A673 (cell line): ENCODE measurements around the gene ATP6V1C2. TPM values are rescaled to one million over a fixed set of nuclear protein-coding genes. Genes with fewer than 3 reads are reported as not detected.

Source experiments
- BruUV-seq: library from RNA; stranded (reverse); fragments of 400-500 nt; replicated peaks from 2 replicates; lab custom pipeline; 2021; lab: Mats Ljungman, UMichigan
- CTCF ChIA-PET: fragments of 300-600 bp; sonication (Branson Sonifier 250); formaldehyde crosslinking; loops from one replicate; lab custom pipeline; 2022; ENCODE audit warnings: antibody characterized with exemption; lab: Charles Lee
- POLR2A ChIA-PET: fragments of 300-600 bp; sonication (Branson Sonifier 250); formaldehyde crosslinking; loops from one replicate; lab custom pipeline; 2022; ENCODE audit warnings: antibody characterized with exemption; ENCODE audit not compliant: low non-redundant PET; lab: Charles Lee
- DNase-seq: peaks from one replicate; pipeline ENCODE4 v3.0.0-alpha.2; 2015; ENCODE audit warnings: low spot score
- H3K27ac ChIP-seq: fragments of 200-600 bp; sonication (generic); 2 replicates; pipeline ENCODE4 v1.5.1; 2016; ENCODE audit warnings: mixed run types, low read depth, mild to moderate bottlenecking, mixed read lengths, antibody characterized with exemption, low read length; ENCODE audit not compliant: poor library complexity, severe bottlenecking
- H3K27me3 ChIP-seq: fragments of 200-600 bp; sonication (generic); replicated peaks from 2 replicates; pipeline ENCODE4 v1.6.1; 2017; ENCODE audit warnings: mixed run types, low read depth, mild to moderate bottlenecking, mixed read lengths, antibody characterized with exemption, low read length; ENCODE audit not compliant: insufficient read depth, poor library complexity
- H3K36me3 ChIP-seq: fragments of 200-600 bp; sonication (generic); 2 replicates; pipeline ENCODE4 v1.6.1; 2016; ENCODE audit warnings: mixed run types, mild to moderate bottlenecking, mixed read lengths, antibody characterized with exemption, low read length; ENCODE audit not compliant: insufficient read depth, poor library complexity, severe bottlenecking
- H3K4me1 ChIP-seq: fragments of 200-600 bp; sonication (generic); 2 replicates; pipeline ENCODE4 v1.6.1; 2017; ENCODE audit warnings: mixed run types, mild to moderate bottlenecking, mixed read lengths, antibody characterized with exemption, low read length; ENCODE audit not compliant: insufficient read depth, poor library complexity, severe bottlenecking
- H3K4me3 ChIP-seq: fragments of 200-600 bp; sonication (generic); 2 replicates; pipeline ENCODE4 v1.5.1; 2016; ENCODE audit warnings: low read depth, mixed run types, mild to moderate bottlenecking, mixed read lengths, low read length; ENCODE audit not compliant: poor library complexity, severe bottlenecking
- H3K9me3 ChIP-seq: fragments of 200-600 bp; sonication (generic); 2 replicates; pipeline ENCODE4 v1.6.1; 2016; ENCODE audit warnings: mixed run types, low read depth, mild to moderate bottlenecking, mixed read lengths, antibody characterized with exemption, low read length; ENCODE audit not compliant: poor library complexity, severe bottlenecking
- EZH2 ChIP-seq: fragments of 200-600 bp; sonication (generic); IDR thresholded peaks from 2 replicates; pipeline ENCODE4 v1.6.1; 2017; ENCODE audit warnings: borderline replicate concordance, low read depth, mild to moderate bottlenecking, mixed read lengths, antibody characterized with exemption, low read length; ENCODE audit not compliant: poor library complexity, severe bottlenecking
- intact Hi-C: fragments of 100-400 bp; cut with micrococcal nuclease; formaldehyde crosslinking; loops from one replicate; pipeline ENCODE4 v1.10.0; 2022; ENCODE audit not compliant: unreplicated experiment
- total RNA-seq: library from RNA; stranded (reverse); gene quantifications from 2 replicates; pipeline ENCODE4 v1.2.3, GENCODE V29; 2021
- TF ChIP-seq, protein P1 (sequence below): fragments of 300-800, 200-600 bp; sonication (generic); conservative IDR thresholded peaks from 2 replicates; pipeline ENCODE4 v1.5.1; 2017; ENCODE audit warnings: low read depth, mild to moderate bottlenecking, antibody characterized with exemption, low read length, moderate library complexity, mixed read lengths

Gene ATP6V1C2
- total RNA-seq, 1 experiment from 2014 or later = not detected

DNA sequence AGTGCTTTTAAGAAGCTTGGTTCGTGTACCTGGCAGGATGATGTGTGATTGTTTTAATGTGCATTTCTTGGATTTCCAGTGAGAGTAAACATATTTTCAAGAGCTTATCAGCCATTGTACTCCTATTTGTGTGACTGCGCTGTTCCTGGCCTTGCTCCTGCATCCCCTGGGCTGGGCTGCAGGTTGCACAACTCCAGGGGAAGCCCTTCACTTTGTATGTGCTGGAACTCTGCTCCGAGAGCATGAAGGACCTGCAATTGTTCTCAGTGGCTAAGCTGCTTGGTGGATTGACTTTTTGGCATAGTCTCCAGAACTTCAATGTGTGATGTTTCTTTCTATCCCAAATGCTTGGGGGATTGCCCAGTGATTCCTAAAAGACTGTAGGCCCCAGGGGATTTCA is 18.8 kb downstream of the ATP6V1C2 start:
- TF ChIP-seq, protein P1, sequence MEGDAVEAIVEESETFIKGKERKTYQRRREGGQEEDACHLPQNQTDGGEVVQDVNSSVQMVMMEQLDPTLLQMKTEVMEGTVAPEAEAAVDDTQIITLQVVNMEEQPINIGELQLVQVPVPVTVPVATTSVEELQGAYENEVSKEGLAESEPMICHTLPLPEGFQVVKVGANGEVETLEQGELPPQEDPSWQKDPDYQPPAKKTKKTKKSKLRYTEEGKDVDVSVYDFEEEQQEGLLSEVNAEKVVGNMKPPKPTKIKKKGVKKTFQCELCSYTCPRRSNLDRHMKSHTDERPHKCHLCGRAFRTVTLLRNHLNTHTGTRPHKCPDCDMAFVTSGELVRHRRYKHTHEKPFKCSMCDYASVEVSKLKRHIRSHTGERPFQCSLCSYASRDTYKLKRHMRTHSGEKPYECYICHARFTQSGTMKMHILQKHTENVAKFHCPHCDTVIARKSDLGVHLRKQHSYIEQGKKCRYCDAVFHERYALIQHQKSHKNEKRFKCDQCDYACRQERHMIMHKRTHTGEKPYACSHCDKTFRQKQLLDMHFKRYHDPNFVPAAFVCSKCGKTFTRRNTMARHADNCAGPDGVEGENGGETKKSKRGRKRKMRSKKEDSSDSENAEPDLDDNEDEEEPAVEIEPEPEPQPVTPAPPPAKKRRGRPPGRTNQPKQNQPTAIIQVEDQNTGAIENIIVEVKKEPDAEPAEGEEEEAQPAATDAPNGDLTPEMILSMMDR = no peak
- TF ChIP-seq EZH2 = no peak
- Histone ChIP-seq H3K36me3 (no peaks in the 10 kb centered on the region), H3K9me3 (no peaks in the 10 kb centered on the region), H3K4me1 (no peaks in the 10 kb centered on the region), H3K27ac (no peak overlapping the region), H3K27me3 (no peaks in the 10 kb centered on the region), H3K4me3 (no peak overlapping the region)
- ChIA-PET POLR2A (interaction anchor here (0.6 kb wide), 1 partner anchor 199 kb away, joined by 5 read pairs; no protein-coding TSS in a partner anchor), CTCF (interaction anchor here (0.6 kb wide), 1 partner anchor 97 kb away, joined by 3 read pairs; no protein-coding TSS in a partner anchor)
- BruUV-seq = no TSS peak
- intact Hi-C loops = no loop called here
- no peak for DNase-seq

DNA sequence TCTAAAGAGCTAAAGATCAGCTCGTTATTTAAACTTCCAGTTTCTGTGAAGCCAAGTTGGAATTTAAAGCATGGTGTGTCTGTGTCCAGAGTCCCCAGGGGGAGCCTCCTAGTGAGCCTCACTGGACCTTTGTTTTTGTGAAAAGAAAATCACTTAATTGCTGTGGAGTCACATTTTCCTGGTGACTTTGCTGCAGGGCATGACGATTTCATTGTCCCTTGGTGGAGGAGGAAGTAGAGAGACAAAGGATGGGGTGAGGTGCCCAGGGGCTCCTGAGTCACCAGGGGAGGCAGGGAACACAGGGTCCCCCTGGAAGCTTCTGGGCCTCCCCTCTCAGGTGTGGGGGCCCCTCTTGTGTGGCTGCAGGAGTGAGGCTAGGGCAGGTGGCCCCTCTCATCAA is 19.7 kb downstream of the ATP6V1C2 start:
- no peaks in the 10 kb centered on the region for H3K36me3 ChIP-seq
- no TSS peak for BruUV-seq
- TF ChIP-seq, protein P1 = no peak
- TF ChIP-seq EZH2 = no peak
- H3K9me3 ChIP-seq = no peaks in the 10 kb centered on the region
- CTCF ChIA-PET = no interaction called here
- POLR2A ChIA-PET = no interaction called here
- no peaks in the 10 kb centered on the region for H3K4me1 ChIP-seq
- H3K27me3 ChIP-seq = no peaks in the 10 kb centered on the region
- no peak overlapping the region for H3K4me3 ChIP-seq
- no peak overlapping the region for H3K27ac ChIP-seq
- DNase-seq = no peak
- intact Hi-C loops = no loop called here

DNA sequence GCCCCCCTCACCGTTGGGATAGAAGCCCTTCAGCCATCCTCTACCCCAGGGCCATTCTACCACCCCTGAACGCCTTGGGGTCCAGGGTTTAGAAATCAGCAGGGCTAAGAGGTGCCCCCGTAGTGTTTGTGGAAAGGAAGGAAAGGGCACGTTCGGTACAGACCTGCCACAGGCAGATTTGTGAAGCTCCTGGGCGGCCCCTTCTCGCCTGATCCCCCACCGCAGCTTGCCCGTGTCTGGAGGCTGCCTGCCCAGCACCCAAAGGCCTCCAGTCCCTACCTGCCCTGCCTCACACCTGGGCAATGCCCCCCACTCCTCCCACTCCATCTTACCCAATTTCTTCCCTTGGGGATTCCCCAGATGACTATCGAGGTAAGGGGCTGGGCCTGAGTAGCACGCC is 21.2 kb downstream of the ATP6V1C2 start:
- no peaks in the 10 kb centered on the region for H3K4me1 ChIP-seq
- H3K27me3 ChIP-seq = no peaks in the 10 kb centered on the region
- intact Hi-C loops = no loop called here
- H3K36me3 ChIP-seq = no peaks in the 10 kb centered on the region
- ChIA-PET POLR2A (no interaction called here), CTCF (no interaction called here)
- BruUV-seq = no TSS peak
- H3K9me3 ChIP-seq = no peaks in the 10 kb centered on the region
- H3K4me3 ChIP-seq = no peak overlapping the region
- no peak for DNase-seq
- no peak overlapping the region for H3K27ac ChIP-seq
- TF ChIP-seq EZH2 = no peak

DNA sequence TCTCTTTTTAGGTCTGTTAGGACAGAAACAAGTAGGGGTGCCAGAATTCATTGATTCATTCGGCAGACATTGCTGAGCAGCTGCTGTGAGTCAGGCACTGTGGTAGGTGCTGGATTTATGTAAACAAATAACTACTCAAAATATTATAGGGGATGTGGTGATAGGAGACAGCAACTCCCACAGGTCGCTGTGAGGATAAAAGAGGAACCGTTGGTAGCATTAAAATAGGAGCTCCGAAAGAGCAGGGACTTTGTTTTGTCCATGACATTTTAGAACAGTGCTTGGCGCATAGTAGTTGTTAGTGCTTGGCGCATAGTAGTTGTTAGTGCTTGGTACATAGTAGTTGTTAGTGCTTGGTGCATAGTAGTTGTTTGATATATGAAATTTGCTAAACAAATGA is 29.2 kb downstream of the ATP6V1C2 start:
- ChIA-PET POLR2A (no interaction called here), CTCF (no interaction called here)
- no peak for DNase-seq
- BruUV-seq = no TSS peak
- Histone ChIP-seq H3K4me1 (no peaks in the 10 kb centered on the region), H3K27me3 (no peaks in the 10 kb centered on the region), H3K4me3 (no peak overlapping the region), H3K27ac (no peak overlapping the region), H3K9me3 (no peaks in the 10 kb centered on the region), H3K36me3 (no peaks in the 10 kb centered on the region)
- intact Hi-C loops = no loop called here
- no peak for TF ChIP-seq EZH2
- TF ChIP-seq, protein P1 = no peak
